Fibroblast of skin of left quadriceps (primary cell): Measurements from ENCODE around the gene ASCC1.

Experiments
- DNase-seq, 2 experiments: peaks; one replicate each; pipeline ENCODE4 v3.0.0-alpha.2; 2013; ENCODE audit warnings: low read depth in 2 of 2

Gene ASCC1

DNA sequence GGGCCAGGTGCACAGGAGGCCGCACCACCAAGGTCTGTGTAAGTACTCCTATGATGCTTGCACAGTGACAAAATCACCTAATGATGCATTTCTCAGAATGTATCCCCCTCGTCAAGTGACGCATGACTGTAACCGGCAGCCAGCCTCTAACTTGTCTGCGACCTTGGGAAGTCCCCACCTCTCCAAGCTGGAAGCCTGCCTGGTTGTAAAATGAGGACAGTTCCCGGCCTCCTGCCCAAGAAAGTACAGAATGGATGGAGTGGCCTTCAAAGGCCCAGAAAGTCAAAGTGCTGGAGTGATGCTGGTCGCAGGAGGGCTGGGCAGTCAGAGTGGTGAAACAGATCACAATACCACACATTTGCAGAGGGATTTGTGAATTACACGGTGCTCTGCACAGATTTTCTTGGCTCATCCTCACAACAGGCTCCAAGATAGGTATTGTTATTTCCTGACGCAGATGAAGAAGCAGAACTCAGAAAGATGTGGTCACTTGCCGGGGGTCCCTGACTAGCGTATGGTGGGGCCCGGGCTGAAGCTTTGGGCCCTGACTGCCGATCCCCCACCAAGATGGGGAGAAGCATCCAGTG is 150.5 kb downstream of the ASCC1 start:
- DNase-seq, result no peak

GRCh38 chr10:72063703-72064391 is 152.2 kb downstream of the ASCC1 start:
- DNase-seq, result no peak

- no peak for DNase-seq
These were observed 153.0 kb downstream of the ASCC1 start for GRCh38 chr10:72062832-72063702.

DNA sequence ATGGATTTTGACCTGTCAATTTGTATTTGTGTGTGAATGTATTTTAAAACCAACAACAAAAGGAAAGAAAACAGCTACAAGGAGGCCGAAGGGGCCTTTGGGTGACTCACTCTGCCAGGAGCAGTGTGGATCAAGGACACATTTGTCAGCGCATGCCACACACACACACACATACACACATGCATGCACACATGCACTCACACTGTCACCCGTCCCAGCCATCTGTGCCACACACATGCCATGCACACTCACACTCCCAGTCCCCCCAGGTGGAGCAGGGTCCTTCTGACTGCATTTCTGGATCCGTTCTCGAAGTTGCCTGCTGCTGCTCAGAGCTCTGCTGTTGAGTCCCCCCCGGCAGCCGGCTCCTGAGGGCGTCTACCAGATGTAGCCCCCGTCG is 153.7 kb downstream of the ASCC1 start:
- peak; percentile 3 for DNase-seq

DNA sequence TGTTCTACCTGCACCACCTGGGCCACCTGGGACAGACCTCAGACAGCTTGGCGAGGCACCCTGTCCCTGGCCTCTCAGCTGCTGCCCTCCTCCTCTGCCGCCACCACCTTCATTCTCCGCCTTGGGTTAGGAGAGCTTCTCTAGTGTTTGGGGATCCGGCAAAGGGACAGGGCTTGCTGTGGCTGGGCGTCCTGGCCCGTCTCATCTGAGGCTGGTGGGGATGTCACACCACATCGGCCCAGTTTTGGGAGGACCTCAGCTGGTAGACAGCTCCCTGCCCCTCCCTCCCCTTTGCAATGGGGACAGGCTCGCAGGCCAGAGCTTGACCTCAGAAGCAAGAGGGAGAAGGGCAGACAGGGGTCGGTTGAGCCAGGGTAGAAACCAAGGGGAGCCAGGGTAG is 154.1 kb downstream of the ASCC1 start:
- DNase-seq, result no peak

- no peak for DNase-seq
These were observed 154.6 kb downstream of the ASCC1 start for GRCh38 chr10:72061491-72061890.

DNA sequence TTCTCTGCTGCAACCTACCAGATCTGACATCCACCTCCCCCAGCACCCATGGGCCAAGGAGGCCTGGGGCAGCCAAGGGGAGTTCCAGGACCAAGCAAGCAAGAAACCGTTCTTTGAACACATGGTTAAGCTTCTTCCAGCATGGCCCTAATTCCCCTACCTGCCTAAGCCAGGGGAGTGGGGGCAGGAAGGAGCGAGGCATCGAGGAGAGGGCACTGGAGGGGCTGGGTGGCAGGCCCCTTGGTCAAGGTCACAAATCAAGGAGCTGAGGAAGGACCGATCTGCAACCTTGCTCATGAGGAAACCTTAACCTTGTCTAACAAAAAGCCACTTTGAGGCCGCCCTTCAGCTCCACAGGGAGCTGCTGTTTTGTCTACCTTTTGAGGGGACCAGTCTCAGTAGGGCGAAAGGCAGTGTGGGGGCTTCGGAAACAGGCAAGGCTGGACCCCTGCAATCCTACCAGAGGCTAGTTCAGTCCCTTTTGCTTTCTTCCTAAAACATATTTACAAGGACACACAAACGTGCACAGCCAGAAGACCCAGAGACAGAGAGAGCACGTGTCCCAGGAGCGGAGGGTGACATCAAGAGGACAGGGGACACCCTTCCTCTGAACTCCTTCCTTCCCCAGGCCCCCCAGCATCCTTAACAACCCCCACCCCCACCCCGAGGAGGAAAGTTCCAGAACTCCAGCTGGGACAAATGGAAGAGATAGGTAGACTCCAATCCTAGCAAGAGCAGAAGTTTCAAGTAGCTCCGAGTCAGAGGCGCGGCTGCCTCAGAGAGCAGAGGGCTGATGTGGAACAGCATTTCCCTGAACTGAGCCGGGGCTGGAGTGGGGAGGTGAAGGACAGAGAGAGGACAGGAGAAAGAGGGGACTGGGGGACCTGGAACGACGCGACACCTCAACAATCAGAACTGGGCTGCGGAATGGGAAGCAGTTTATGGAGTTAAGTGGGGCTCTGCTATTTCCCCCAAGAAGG is 155.9 kb downstream of the ASCC1 start:
- no peak for DNase-seq

GRCh38 chr10:72058989-72059842 is 156.9 kb downstream of the ASCC1 start:
- no peak for DNase-seq

GRCh38 chr10:72058347-72058898 is 157.7 kb downstream of the ASCC1 start:
- DNase-seq, result no peak

GRCh38 chr10:72056932-72057751 is 158.9 kb downstream of the ASCC1 start:
- DNase-seq, result no peak

DNA sequence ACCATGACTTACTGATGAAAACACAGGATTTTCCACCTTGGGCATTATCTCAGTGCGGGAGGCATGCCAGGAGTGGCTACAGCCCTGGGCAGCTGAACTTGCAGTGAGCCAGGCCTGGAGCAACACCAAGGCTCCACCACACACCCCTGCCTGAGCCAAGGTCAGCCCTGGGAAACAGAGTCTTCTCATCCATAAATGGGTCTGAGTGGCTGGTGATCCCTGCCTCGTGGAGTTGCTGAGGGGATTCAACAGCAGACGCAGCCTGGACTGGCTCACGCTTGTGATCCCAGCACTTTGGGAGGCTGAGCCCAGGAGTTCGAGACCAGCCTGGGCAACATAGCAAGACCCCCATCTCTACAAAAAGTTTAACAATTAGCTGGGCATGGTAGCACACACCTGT is 160.0 kb downstream of the ASCC1 start:
- no peak for DNase-seq

DNA sequence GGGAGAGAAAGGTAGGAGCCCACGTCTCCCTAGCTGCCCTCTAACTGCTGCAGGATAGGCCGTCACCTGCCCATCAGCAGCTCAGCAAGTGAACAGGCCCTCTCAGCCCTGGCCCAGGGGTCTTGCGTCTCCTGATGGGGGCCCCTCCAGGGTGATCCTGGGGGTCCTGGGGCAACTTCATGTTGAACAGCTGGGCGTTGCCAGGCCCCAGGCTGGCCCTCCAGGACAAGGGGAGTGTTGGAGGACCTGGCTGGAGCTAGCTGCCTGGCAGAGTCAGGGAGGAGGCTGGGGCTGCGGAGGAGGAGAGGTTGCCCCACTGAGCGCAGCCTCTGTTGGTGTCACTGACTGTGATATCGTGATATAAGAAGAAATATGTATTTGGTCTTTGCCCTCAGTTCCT is 162.4 kb downstream of the ASCC1 start:
- DNase-seq, result no peak

DNA sequence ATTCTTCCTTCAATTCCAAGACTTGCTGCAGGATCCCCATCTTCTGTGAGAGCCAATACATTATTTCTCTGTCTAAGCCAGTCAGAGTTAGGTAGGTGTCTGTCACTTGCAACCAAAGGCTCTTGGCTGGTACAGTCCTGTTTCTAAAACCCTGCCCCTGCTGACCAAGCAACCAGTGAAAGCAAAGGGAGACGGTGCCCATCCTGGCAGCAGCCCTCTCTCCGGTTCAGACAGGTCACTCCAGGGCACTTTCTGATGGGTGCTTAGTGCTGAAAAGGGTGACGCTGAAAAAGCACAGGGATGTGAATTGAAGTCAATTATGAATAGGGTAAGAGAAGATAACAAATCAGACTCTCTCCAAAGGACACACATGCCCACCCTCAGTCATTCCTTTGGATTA is 165.2 kb downstream of the ASCC1 start:
- no peak for DNase-seq

DNA sequence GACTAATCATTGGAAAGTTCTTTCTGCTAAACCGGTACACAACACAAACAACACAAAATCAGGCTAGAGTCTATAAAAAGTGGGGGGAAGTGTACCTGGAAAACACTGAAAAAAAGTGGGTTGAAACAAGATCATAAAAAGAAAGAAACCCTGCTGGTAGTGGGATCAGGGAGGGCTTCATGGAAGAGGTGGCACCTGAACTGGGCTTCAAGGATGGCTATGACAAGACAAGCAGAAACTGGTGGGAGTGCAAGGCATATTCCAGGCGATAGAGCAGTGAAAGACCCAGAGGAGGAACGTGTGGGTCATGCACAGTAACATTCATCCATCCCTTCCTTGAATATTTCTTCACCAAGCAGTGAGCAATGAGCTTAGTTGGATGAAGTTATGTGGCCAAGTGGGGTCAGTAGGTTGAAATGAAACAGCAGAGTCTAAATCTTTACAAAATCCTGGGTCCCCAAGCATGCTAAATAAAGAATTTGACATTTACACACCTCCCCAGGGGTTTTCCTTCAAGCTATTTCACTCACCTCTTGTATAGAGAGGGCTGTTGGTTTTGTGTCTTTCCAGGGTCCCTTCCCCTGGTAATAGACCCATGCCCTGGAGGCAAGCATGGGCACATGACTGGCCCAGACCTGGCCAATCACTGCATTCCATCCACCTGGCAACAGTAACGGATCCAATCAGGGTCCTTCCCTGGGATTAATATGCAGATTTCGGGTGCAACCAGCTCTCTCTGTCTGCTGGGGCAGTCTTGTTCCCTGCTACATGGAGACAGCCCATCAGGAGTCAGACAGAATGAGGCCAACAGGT is 165.9 kb downstream of the ASCC1 start:
- no peak for DNase-seq

DNA sequence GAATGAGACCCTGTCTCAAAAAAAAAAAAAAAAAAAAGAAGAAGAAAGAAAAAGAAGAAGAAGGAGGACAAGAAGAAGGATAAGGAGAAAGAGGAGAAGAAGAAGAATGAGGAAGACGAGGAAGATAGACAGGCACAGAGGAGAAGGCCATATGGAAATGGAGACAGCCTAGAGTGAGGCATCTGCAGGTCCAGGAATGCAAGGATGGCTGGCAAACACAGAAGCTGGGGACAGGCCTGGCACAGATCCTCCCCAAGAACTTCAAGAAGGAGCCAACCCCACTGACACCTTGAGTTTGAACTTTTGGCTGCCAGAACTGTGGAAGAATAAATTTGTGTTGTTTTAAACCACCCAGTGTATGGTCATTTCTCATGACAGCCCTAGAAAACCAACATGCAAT is 166.6 kb downstream of the ASCC1 start:
- no peak for DNase-seq

DNA sequence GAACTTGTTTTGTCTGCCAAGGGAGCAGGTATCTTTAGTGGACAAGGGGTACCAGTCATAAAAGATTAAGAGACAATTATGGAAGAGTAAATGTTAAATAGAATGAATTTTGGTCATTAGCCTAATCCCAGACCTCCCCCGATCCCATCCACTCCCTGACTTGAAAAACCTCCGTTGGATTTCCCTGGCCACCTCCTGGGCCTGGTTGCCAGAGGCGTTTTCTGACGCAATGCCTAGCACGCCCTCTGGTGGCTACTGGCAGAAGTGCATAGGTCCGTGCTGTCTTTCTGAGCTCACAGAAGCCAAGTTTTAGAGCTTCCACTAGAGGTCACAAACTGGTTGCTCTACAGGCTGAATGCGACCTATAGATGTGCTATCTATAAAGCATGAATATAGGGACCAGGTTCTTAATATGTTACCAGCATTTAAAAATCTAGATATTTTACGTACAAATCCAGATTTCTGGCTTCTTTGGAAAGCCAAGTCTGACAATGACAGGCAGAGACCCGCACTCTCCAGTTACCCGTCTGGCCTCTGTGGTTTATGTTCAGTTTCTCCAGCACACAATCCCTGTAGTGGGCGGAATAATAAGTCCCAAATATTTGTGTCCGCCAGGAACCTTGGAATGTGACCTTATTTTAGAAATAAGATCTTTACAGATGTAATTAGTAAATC is 167.5 kb downstream of the ASCC1 start:
- peak; percentile 82 to 84 for DNase-seq
